H9 (cell line): ENCODE results near the gene NRXN2. TPM values are rescaled to one million over a fixed set of nuclear protein-coding genes. Genes with fewer than 3 reads are reported as not detected.

Experiments
- DNase-seq: peaks from one replicate; pipeline ENCODE4 v3.0.0-alpha.2; 2017
- H2AFZ ChIP-seq: one replicate; pipeline ENCODE4 v1.6.1; 2013; ENCODE audit warnings: mild to moderate bottlenecking, low read length, control low read depth, moderate library complexity
- H2AK5ac ChIP-seq: 2 replicates; pipeline ENCODE4 v1.6.1; 2013; ENCODE audit warnings: low read length, control low read depth, mixed read lengths; ENCODE audit not compliant: insufficient read length
- H2BK120ac ChIP-seq: one replicate; pipeline ENCODE4 v1.6.1; 2013; ENCODE audit warnings: low read depth, mild to moderate bottlenecking, low read length, control low read depth, inconsistent platforms; ENCODE audit not compliant: poor library complexity, severe bottlenecking
- H2BK12ac ChIP-seq: 2 replicates; pipeline ENCODE4 v1.6.1; 2013; ENCODE audit warnings: low read length, control low read depth, mixed read lengths, low read depth; ENCODE audit not compliant: insufficient read length
- H2BK15ac ChIP-seq: 2 replicates; pipeline ENCODE4 v1.6.1; 2013; ENCODE audit warnings: low read depth, low read length, control low read depth
- H2BK20ac ChIP-seq: one replicate; pipeline ENCODE4 v1.6.1; 2013; ENCODE audit warnings: low read depth, mild to moderate bottlenecking, low read length, control low read depth, inconsistent platforms; ENCODE audit not compliant: poor library complexity, severe bottlenecking
- H2BK5ac ChIP-seq: 2 replicates; pipeline ENCODE4 v1.6.1; 2013; ENCODE audit warnings: low read length, control low read depth, mixed read lengths; ENCODE audit not compliant: insufficient read length
- H3K14ac ChIP-seq: 2 replicates; pipeline ENCODE4 v1.6.1; 2013; ENCODE audit warnings: low read length, control low read depth; ENCODE audit not compliant: insufficient read depth
- H3K18ac ChIP-seq: 2 replicates; pipeline ENCODE4 v1.6.1; 2013; ENCODE audit warnings: low read depth, mild to moderate bottlenecking, mixed read lengths, low read length, control low read depth; ENCODE audit not compliant: insufficient read length
- H3K23ac ChIP-seq: 2 replicates; pipeline ENCODE4 v1.6.1; 2013; ENCODE audit warnings: low read length, control low read depth, mixed read lengths, low read depth; ENCODE audit not compliant: insufficient read length
- H3K23me2 ChIP-seq: 2 replicates; pipeline ENCODE4 v1.6.1; 2013; ENCODE audit warnings: low read depth, mild to moderate bottlenecking, mixed read lengths, low read length, control low read depth; ENCODE audit not compliant: insufficient read length, poor library complexity, severe bottlenecking
- H3K27ac ChIP-seq: 2 replicates; pipeline ENCODE4 v1.5.1; 2013; ENCODE audit warnings: low read length, control low read depth, mixed read lengths, low read depth; ENCODE audit not compliant: insufficient read length
- H3K27me3 ChIP-seq: 2 replicates; pipeline ENCODE4 v1.6.1; 2013; ENCODE audit warnings: low read length, control low read depth, inconsistent platforms; ENCODE audit not compliant: insufficient read depth
- H3K4ac ChIP-seq: 2 replicates; pipeline ENCODE4 v1.6.1; 2013; ENCODE audit warnings: low read depth, mild to moderate bottlenecking, control low read depth, inconsistent platforms, low read length, moderate library complexity
- H3K4me1 ChIP-seq: 2 replicates; pipeline ENCODE4 v1.6.1; 2013; ENCODE audit warnings: low read length, control low read depth, inconsistent platforms; ENCODE audit not compliant: insufficient read depth
- H3K4me2 ChIP-seq: 2 replicates; pipeline ENCODE4 v1.6.1; 2013; ENCODE audit warnings: low read length, control low read depth, mixed read lengths; ENCODE audit not compliant: insufficient read length, insufficient read depth
- H3K56ac ChIP-seq: 2 replicates; pipeline ENCODE4 v1.6.1; 2013; ENCODE audit warnings: low read depth, mild to moderate bottlenecking, mixed read lengths, low read length, control low read depth; ENCODE audit not compliant: insufficient read length
- H3K79me1 ChIP-seq: 2 replicates; pipeline ENCODE4 v1.6.1; 2013; ENCODE audit warnings: low read depth, mild to moderate bottlenecking, moderate library complexity, low read length, control low read depth, inconsistent platforms; ENCODE audit not compliant: insufficient read depth, poor library complexity, severe bottlenecking
- H3K79me2 ChIP-seq: 2 replicates; pipeline ENCODE4 v1.6.1; 2013; ENCODE audit warnings: low read length, control low read depth, inconsistent platforms; ENCODE audit not compliant: insufficient read depth
- H3K9ac ChIP-seq: 2 replicates; pipeline ENCODE4 v1.6.1; 2013; ENCODE audit warnings: low read length, control low read depth, mixed read lengths; ENCODE audit not compliant: insufficient read length; ENCODE audit errors: extremely low read depth
- H3K9me3 ChIP-seq: one replicate; pipeline ENCODE4 v1.6.1; 2013; ENCODE audit warnings: low read depth, low read length, inconsistent platforms; ENCODE audit not compliant: control insufficient read depth
- H3T11ph ChIP-seq: one replicate; pipeline ENCODE4 v1.6.1; 2013; ENCODE audit warnings: mild to moderate bottlenecking, low read length, control low read depth, inconsistent platforms
- H4K20me1 ChIP-seq: one replicate; pipeline ENCODE4 v1.6.1; 2013; ENCODE audit not compliant: control insufficient read depth, insufficient read length, insufficient read depth
- H4K5ac ChIP-seq: 2 replicates; pipeline ENCODE4 v1.6.1; 2013; ENCODE audit warnings: low read depth, mild to moderate bottlenecking, mixed read lengths, low read length, control low read depth; ENCODE audit not compliant: insufficient read length
- H4K8ac ChIP-seq: replicated peaks from 2 replicates; pipeline ENCODE4 v1.6.1; 2013; ENCODE audit warnings: low read length, control low read depth, mixed read lengths, low read depth; ENCODE audit not compliant: insufficient read length
- H4K91ac ChIP-seq: 2 replicates; pipeline ENCODE4 v1.6.1; 2013; ENCODE audit warnings: low read depth, mild to moderate bottlenecking, moderate library complexity, mixed read lengths, low read length, control low read depth; ENCODE audit not compliant: insufficient read length
- H3K27ac Mint-ChIP-seq, 3 experiments: 2 replicates in 2 of 3; 3 replicates in 1 of 3; pipeline ENCODE4 v1.8.0; 2020 to 2021; ENCODE audit warnings: mixed read lengths in 3 of 3, mild to moderate bottlenecking in 1 of 3, moderate library complexity in 1 of 3
- H3K27me3 Mint-ChIP-seq: 2 replicates; pipeline ENCODE4 v1.8.0; 2021; ENCODE audit warnings: low read depth, mild to moderate bottlenecking, moderate library complexity, mixed read lengths
- H3K36me3 Mint-ChIP-seq, 3 experiments: 2 replicates in 2 of 3; 3 replicates in 1 of 3; pipeline ENCODE4 v1.8.0; 2020 to 2021; ENCODE audit warnings: low read depth in 3 of 3, mixed read lengths in 3 of 3; ENCODE audit not compliant: insufficient read depth in 1 of 3
- H3K4me1 Mint-ChIP-seq, 2 experiments: 2 replicates each; pipeline ENCODE4 v1.8.0; 2020; ENCODE audit warnings: mixed read lengths in 2 of 2
- H3K4me3 Mint-ChIP-seq, 2 experiments: 2 replicates in 1 of 2; 3 replicates in 1 of 2; pipeline ENCODE4 v1.8.0; 2020 to 2021; ENCODE audit warnings: mild to moderate bottlenecking in 2 of 2, mixed read lengths in 2 of 2, moderate library complexity in 1 of 2
- H3K9me3 Mint-ChIP-seq, 2 experiments: 2 replicates in 1 of 2; 3 replicates in 1 of 2; pipeline ENCODE4 v1.8.0; 2020; ENCODE audit warnings: mild to moderate bottlenecking in 2 of 2, mixed read lengths in 2 of 2, moderate library complexity in 1 of 2
- CTCF ChIP-seq: fragments of 200-600 bp; sonication (generic); conservative IDR thresholded peaks from 3 replicates; pipeline ENCODE4 v1.8.0; 2021; ENCODE audit warnings: antibody characterized with exemption, mild to moderate bottlenecking
- WGBS: extraction: QIAGEN DNeasy Blood & Tissue Kit; methylation state at CpG from one replicate; pipeline ENCODE4 v1.1.7; 2013; ENCODE audit warnings: missing lambda C conversion rate, low lambda C conversion rate, mixed read lengths; ENCODE audit not compliant: insufficient read length; ENCODE audit errors: extremely low coverage; 5-methylcytosine and 5-hydroxymethylcytosine counted together
- total RNA-seq: library from RNA; stranded (reverse); gene quantifications from 2 replicates; pipeline ENCODE4 v1.2.1, GENCODE V29; 2021

The NRXN2 gene
- total RNA-seq, 1 experiment from 2014 or later, result 3.9 TPM

- no peak overlapping the region for H3K27ac Mint-ChIP-seq
- no peak overlapping the region for H2BK5ac ChIP-seq
- H3T11ph ChIP-seq, result no peak overlapping the region
- H3K9ac ChIP-seq, result no peak overlapping the region
- peak overlapping the region in 1 of 2 experiments; percentile 79; a peak in 4 of 5 replicates for H3K4me3 Mint-ChIP-seq
- no peak overlapping the region for H2AK5ac ChIP-seq
- H3K4ac ChIP-seq, result no peak overlapping the region
- H3K23ac ChIP-seq, result no peak overlapping the region
- H3K79me1 ChIP-seq, result no peaks in the 10 kb centered on the region
- peaks cover 11% of the 10 kb centered on the region; the same call in 1 of the 2 replicates for H3K4me1 ChIP-seq
- no peak overlapping the region for H3K56ac ChIP-seq
- no peaks in the 10 kb centered on the region; a peak in 2 of 5 replicates for H3K9me3 Mint-ChIP-seq
- no peaks in the 10 kb centered on the region for H3K79me2 ChIP-seq
- no peaks in the 10 kb centered on the region for H3K36me3 Mint-ChIP-seq
- H2BK120ac ChIP-seq, result no peak overlapping the region
- H2BK12ac ChIP-seq, result no peak overlapping the region
- H3K27ac ChIP-seq, result no peak overlapping the region
- no peak overlapping the region for H2BK15ac ChIP-seq
- no peak overlapping the region for H3K14ac ChIP-seq
- H3K4me1 Mint-ChIP-seq, result peaks cover 25 to 62% of the 10 kb centered on the region in 2 experiments
- no peak overlapping the region for H2BK20ac ChIP-seq
- no CpG with 5 or more reads among the region's 19 CpGs for WGBS
- no peak for DNase-seq
- no peaks in the 10 kb centered on the region for H4K20me1 ChIP-seq
- H3K27me3 Mint-ChIP-seq, result peaks cover 78% of the 10 kb centered on the region
- no peak overlapping the region for H4K8ac ChIP-seq
- no peak overlapping the region for H4K5ac ChIP-seq
- H3K27me3 ChIP-seq, result peaks cover 9% of the 10 kb centered on the region; the same call in 1 of the 2 replicates
- no peak overlapping the region for H4K91ac ChIP-seq
- no peak overlapping the region for H2AFZ ChIP-seq
- TF ChIP-seq CTCF, result no peak
- no peak overlapping the region for H3K18ac ChIP-seq
- H3K4me2 ChIP-seq, result peak overlapping the region; percentile 20
- peaks cover 6% of the 10 kb centered on the region for H3K23me2 ChIP-seq
- no peaks in the 10 kb centered on the region for H3K9me3 ChIP-seq
Observed at GRCh38 chr11:64711956-64712362, 11.0 kb downstream of the NRXN2 start.
